ENCODE results near the gene PLEKHG3. TPM values are rescaled to one million over a fixed set of nuclear protein-coding genes. Genes with fewer than 3 reads are reported as not detected.
"Not testable (repeated sequence)": the region's sequence is repeated elsewhere in the genome, so short reads cannot be mapped to it uniquely, and the experiment has no call there.

PLEKHG3 gene
- polyA plus RNA-seq, 12 donors, result 17.7 to 58.0 (median 21.5) TPM; not detected in 1

DNA sequence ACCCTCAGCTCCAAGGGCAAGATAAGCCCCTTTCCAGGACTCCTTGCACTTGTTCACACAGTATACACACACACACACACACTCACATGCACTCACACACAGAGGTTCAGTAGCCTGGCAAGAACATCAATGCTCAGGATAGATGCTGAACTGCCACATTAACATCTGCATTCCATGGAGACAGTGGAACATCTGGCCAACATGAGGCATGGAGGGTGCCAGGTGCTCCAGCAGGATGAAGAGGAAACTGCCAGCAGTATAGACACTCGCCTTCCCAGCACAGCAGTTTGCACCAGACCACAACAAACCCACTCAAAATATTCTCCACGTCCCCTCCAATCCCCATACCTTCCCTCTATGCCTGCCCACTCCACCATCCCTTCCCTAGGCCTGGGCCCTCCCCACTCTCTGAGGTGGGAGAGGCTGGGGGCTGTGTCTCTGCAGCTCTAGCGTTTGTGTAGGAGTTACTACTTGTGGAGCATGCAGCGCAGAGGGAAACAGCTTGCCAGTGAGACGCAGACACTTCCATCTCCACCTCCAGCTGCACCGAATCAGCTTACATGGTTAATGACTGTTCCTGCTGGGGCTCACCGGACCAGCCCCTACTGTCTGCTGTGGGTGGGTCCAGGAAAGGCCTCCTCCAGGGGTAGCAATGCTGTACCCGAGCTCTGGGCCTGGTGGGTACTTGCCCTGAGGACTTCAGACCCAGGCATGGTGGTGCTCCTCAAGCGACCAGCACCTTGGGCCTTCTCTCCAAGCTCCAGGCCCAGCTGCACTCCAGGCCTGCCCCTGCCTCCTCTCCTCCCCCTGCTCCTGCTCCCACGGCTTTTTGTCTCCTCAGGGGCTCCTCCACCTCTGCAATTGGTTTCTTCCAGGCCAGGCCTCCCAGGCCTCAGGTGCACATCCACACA is 18.6 kb upstream of the PLEKHG3 start:
- no peak for DNase-seq

DNA sequence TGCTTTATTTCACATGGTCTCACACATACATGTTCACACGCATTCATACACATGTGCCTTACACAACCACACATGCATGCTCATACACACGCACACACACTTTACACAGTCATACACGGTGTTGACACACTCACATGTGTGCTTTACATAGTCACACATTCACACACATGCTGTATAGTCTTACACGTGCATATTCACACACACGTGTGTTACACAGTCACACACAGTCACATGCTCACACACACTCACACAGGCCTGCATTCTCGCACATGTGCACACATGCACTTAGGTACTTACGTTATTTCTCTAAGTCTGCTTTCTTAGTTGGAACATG is 18.0 kb upstream of the PLEKHG3 start:
- DNase-seq, result no peak

DNA sequence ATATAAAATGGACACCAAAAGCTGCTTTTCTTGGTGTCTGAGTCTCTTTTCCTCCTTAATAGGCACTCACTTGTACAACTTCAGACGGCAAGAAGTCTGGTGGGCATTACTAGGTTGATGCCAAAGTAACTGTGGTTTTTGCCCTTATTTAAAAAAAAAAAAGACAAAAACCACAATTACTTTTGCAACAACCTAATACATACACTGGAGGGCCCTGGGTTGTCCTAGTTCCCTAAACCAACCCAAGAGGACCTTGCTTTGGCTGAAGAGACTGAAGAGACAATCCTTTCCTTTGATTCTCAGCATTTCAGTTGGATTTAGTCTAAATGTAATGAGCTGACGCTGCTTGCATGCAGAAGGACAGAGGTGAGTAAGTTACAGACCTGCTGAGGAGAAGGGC is 16.2 kb upstream of the PLEKHG3 start:
- no peak for DNase-seq

DNA sequence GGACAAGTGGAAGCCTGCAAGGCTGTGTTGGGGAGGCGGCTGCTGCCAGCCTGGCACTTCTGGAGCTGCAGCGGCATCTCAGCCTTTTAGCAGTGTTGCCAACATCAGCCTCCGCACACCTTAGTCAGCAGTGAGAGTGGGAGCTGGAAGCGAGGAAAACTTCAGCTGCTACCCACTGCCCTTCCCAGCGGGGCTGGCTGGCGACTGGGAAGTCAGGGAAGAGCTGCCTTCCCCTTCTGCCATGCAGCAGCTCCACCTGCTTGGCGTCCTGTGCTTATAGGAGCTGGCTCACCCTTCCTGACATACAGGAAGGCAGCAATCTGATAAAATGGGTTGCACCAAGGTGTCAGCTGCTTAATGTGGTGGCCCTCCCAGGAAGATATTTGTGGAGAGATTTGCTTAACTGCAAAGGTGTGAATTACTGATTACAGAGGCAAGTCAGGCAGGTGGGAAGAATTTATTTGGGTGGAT is 15.4 kb upstream of the PLEKHG3 start:
- DNase-seq, result no peak

DNA sequence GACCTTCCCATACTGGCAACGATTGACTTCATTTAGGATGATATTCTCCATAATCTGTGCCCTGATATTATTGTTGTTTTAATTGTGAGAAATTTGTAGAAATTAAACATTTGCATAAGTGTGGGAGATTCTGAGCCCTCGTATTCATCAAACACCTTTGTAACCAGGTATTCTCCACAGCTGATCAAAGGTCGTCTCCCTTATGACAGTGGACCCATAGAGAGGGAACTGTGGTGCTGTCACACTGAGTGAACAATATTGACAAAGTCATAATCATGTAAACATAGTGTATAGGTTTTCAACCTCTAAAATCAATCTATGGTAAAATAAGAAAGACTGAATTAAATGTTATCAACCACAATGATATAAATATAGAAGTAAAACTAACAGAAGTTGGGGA is 14.9 kb upstream of the PLEKHG3 start:
- DNase-seq, result no peak

DNA sequence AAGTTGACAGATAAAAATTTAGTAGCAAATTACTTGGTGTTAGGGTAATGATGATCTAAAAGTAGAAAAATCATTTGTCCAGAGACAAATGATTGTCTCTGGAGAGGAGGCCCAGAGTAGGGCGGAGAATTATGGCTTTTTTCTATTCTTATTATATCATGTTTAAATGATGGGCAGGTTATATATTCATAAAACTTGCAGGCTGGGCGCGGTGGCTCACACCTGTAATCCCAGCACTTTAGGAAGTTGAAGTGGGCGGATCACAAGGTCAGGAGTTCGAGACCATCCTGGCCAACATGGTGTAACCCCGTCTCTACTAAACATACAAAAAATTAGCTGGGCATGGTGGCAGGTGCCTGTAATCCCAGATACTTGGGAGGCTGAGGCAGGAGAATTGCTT is 13.6 kb upstream of the PLEKHG3 start:
- not testable (repeated sequence) for DNase-seq

DNA sequence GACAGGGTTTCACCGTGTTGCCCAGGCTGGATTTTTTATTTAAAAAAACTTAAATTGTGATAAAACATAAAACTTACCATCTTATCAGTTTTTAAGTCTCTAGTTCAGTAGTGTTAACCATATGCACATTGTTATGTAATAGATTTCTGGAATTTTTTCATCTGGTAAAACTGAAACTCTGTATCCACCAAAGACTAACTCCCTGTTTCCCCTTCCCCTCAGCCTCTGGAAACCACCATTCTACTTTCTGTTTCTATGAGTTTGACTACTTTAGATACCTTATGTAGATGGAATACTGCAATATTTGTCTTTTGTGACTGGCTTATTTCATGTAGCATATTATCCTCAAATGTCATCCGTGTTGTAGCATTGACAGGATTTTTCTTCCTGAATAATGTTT is 12.8 kb upstream of the PLEKHG3 start:
- no peak for DNase-seq

DNA sequence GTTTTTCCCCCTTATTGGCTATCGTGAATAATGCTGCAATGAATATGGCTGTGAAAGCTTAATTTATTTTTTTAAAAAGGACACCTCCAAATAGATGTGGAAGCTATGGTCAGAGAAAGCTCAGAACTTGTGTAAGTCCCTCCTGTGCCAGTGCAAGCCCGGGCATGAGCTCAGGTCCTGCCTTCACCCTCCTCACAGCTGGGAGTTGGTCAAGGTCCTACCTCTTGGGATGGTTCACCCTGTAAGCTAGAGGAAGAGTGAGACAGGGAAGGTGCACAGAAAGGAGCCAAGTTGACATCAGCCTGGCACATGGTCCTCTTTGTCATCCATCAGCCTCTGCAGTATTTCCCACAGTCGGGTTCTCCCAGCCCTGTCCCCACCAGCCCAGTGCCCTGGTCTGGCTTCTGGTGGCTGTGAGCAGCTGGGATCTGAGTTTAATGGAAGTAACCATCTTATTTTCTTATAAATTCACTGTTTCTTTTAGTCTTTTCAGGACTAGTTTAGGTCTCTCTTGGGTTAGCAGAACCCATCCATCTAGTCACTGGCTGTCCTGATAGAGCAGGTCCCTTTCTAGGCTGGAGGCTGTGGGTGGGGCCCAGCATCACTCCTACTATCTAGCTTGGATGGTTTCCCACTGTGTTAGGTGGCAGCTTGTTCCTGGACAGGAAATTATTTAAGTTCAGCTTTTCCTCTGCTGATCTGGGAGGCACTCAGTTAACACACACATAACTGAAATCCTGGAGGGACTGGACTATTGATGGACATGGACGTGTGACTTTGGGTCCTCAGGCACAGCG is 11.8 kb upstream of the PLEKHG3 start:
- no peak for DNase-seq

DNA sequence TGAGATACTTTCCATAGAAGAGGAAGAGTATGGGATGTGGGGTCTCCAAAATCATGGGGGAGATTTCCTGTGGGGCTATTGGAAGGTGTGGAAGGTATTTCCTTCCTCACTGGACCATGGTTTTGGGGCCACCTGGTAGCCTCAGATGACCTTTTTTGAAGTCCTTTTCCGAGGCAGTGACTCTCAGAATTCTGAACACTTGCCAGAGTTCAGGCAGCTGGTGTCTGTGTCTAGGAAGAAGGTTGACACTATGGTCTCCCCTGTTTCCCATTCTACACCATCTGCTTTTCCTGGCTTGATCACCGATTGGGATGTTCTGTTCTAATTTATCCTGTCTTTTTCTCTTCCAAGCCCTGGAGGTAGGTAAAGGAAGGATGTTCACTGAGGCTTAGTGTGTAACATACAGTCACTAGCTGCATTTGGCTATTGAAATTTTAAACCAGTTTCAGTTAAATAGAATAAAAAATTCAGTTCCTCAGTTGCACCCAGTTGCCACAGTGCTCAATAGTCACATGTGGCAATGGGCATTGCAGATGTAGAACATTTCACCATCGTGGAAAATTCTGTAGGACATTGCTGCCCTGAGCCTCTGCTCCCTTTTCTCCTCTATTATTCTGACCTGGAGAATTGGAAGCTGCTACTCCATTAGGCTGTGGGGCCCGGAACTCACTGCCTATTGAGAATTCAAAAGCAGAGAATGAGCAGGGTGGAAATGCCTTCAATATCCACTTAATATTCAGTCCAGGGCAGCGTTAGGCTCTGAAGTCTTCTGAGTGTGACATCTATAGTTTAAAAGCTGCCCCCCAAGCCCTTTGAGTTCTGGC is 11.0 kb upstream of the PLEKHG3 start:
- no peak for DNase-seq

DNA sequence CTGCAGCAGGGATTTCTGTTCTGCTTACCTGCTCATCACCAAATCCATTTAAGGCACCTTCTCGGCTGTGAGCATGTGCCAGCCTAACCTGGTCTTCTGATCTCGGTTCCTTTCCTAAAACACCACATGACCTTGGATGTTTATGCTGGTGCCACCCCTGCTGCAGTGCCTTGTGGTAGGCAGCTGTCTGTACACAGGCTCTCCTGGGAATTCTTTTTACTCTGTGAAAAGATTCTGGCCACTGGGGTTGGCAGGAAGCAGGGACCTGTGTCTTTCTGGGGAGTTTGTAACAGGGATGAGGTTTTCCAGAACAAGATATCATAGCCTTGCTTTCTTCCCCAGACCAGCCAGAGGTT is 10.4 kb upstream of the PLEKHG3 start:
- DNase-seq, result no peak

DNA sequence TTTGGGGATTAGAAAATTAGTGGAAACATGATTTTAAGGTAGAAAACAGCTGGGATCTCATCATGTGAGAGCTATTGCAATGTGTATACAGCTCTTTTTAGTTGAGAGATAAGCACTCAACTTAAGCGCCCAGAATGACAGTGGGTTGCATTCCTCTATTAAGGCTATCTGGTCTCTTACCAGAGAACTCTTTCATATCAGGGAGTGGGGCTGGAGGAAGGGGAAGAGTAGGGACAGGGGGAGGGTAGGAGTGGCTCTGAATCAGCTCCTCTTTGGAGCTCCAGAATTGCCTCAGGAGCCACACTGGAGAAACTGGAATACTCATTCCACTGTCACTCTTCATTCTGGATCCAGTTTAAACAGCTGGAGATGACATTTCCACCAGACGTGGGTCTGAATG is 9.2 kb upstream of the PLEKHG3 start:
- DNase-seq, result no peak

DNA sequence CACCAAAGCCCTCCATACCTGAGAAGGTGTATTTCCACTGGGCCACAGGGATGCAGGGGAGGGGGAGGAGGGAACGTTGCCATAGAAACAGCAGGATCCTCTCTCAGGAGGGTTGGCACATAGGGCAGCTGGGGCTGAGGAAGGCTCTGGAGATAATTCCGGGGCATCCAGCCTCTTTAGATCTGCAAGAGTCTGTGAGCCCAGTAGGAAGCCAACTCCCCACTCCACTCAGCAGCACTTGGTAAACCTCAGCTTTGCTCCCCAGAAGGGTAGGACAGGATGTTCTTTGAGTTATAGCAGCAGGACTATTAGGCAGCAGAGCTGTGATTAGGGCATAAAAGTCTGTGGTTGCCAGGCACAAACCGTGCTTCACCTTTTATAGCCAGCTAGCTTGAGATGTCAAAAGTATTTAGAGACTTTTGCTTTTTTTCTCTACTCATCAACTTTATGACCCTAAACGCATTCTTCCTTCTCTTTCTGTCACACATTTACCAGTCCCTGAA is 7.8 kb upstream of the PLEKHG3 start:
- DNase-seq, result no peak

DNA sequence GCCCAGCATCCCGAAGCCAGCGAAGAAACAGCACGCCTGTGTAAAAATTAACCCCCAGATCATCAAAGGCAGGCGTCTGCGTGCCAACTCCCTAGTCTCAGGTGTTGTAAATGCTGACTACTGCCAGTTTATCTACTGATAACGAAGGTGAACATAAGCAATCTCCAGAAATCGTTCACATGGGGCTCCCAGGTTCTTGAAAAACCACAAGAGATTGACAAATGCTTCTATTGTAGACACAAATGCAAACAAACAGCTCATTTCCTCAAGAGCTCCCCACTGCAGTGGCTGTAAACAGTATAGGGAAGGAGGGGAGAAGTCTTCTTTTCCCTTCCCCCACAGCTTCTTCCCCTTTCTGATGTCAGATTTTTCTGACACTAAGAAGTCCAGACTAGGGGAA is 5.3 kb upstream of the PLEKHG3 start:
- no peak for DNase-seq

DNA sequence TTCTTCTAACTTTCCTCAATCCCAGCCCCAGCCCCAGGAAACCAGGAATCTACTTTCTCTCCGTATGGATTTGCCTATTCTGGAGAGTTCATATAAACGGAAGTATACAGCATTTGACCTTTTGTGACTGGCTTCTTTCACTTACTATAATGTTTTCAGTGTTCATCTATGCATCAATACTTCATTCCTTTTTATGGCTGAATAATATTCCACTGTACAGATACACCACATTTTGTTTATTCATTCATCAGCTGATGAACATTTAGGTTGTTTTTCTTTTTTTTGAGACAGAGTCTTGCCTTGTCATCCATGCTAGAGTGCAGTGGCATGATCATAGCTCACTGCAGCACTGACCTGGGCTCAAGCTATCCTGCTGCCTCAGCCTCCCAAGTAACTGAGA is 3.9 kb upstream of the PLEKHG3 start:
- DNase-seq, result no peak

DNA sequence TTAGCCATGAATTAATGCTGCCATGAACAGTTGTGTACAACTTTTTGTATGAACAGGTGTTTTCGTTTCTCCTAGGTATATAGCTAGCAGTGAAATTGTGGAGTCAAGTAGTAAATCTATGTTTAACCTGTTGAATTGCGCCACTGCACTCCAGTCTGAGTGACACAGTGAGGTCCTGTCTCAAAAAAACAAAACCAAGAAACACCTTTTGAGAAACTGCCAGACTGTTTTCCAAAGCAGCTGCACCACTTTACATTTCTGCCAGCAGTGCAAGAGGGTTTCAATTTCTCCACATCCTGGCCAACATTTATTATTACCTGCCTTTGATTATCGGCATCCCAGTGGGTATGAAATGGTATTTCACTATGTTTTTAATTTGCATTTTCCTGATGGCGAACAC is 3.3 kb upstream of the PLEKHG3 start:
- DNase-seq, result no peak

DNA sequence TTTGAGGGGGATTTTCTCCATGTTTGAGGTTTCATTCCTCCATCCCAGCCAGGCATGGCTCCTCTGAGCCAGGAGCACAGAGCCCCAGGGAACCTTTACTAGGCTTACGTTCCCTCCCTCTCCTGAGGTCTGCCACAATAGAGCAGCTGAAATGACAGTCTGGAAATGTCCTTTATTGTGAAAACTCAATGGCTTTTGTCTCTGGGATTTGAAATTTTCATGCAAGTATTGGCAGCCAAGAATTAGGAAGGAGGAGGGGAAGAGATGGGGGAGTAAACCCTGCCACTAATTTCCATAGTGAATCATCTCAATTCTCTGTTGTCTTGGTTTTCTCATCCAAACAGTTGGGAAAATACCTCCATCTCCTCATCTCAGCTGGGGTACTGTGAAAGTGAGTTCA is 2.6 kb upstream of the PLEKHG3 start:
- no peak for DNase-seq

DNA sequence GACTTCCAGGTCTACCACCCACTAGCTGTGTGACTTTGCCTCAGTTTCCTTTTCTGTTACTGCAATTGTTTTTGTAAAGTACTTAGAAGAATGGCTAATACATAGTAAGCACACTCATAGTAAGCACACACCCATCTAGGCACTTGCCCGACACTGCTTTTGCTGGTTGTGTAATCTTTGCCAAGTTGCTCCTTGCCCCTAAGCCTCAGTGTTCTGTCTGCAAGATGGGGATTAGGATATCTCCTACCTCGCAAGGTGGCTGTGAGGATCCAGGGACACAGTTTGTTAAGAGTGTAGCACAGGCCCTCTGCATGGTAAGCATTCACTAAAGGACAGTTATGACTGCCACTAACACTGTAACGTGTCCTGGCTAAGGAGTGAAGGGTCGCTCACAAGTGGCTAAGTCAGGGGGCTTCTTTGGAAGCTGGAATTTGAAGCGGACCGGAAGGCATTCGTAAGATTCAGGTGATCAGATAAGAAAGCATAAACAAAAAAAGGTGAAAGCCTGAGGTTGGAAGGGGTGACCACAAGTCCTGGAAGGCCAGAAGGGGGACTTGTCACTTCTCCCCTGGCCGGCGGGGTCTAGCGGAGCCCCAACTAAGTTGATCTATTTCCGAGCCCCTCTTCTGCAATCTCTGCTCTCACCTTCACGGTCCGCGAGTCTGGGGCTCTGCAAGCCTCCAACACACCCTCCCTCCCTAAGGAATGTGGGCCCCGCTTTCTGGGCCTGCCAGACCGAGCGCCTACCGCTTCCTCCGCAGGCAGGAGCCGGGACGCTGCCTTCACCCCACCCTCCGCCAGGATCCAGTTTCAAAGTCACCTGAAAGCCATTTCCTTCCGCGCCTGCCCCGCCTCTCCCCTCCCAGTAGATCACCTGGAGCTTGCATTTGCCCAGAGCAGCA is 1.5 kb upstream of the PLEKHG3 start:
- no peak for DNase-seq

DNA sequence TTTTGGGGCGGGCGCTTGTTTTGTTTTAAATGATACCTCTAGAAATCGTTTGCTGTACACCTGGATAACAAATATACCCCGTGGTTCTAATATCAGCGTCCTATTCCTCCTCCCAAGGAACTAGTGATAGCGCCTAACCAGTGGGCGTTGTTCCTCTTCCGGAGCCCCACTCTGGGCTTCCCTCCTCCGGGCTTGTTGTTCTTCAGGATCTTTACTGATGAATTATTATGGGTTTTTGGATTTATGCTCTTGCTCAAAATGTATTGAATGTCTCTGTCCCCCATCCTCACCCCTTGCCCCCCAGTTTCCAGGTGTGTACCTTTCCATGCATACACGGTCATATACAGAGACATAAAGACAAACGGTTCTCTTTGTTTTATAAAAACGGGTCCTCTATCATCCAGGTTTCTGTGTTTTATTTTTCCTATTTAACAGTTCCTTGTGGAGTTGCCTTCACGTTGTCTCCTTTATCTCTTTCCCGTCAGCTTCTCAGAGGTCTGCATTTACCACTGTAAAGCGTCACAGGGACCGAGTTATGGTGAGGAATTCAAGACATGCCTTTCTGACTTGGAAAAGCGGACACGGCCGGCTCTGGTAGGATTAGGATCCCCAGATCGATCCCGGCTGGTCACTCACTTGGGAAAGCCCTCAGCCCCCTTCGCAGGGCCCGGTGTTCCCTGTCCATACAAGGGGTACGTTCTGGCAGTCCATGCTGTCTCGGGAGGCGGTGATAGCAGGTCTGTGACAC is 655 bp upstream of the PLEKHG3 start:
- peak; percentile 41 for DNase-seq

DNA sequence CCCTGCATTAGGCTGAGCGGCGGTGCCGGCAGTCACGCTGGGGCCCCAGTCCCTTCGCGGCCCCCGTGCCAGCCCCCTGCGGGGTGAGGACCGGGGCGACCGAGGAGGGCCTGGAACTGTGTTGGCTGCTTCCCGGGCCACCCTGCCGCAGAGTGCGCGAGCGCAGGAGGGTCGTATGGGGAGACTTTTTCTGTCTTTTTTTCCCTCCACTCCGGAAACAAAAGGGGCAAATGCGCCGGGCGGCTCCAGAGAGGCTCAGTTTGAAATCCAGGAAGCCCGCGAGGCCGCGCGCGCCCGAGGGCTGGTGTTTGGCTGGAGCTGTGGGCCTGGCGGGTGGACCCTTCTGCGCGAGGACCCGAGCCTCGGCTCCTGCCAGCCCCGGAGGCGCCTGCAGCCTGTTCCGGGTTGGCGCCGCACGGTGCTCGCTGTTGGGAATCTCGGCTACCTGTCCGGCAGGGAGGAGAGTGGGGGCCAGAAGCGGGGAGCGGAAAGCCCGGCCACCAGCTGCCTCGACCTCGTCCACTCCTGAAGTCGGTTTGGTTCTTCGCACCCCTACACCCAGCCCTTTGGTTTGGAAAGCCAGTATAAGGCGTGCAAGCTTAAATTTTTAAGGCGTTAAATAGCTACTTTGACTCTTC is 638 bp downstream of the PLEKHG3 start:
- peak; percentile 45 for DNase-seq
